ENCODE results near the gene ZPR1. TPM values are rescaled to one million over a fixed set of nuclear protein-coding genes. Genes with fewer than 3 reads are reported as not detected.
A peak's percentile ranks its signal among the peaks of the same experiment; 100 is the strongest.

Gene ZPR1
- total RNA-seq, 1 donor: 29.4 TPM

DNA sequence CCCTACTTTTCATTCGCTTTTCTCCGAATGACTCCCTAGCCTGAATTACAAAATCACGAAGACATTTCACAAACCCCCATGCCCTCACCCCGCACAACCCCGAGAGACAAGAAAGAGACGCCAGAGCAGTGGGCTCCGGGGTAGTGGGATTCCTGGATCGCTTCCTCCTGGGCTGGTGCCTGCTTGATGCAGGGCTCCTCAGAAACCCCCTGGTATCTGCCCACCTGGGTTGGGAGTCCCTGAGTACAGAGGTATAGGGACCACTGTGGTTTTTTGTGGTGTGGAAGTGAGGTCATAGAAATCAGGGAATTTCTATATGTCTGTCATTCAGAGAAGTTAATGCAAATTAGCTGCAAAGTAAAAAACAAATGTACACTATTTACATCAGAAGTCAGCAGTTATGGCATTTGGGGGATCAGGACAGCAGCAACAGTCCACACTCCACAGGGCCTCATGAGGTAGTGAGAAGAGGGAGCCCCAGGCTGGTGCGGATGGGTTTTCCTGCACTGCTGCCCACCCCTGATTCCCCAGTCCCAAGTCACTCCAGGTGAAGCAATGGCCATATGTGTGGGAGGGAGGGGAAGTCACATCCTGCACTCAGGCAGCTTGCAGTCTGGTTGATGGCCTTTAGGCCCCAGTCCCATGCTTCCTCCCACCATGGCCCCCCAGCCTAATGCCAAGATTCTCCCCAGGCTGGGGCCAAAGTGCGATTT is 54.6 kb downstream of the ZPR1 start:
- DNase-seq (ENCODE audit: low read depth): no peak
- H3K4me3 ChIP-seq (ENCODE audit: low read depth, low read length): no peak overlapping the region
- TF ChIP-seq CTCF (IDR thresholded peaks at IDR 0.05; ENCODE audit: insufficient read depth, low read depth, low read length): no peak

DNA sequence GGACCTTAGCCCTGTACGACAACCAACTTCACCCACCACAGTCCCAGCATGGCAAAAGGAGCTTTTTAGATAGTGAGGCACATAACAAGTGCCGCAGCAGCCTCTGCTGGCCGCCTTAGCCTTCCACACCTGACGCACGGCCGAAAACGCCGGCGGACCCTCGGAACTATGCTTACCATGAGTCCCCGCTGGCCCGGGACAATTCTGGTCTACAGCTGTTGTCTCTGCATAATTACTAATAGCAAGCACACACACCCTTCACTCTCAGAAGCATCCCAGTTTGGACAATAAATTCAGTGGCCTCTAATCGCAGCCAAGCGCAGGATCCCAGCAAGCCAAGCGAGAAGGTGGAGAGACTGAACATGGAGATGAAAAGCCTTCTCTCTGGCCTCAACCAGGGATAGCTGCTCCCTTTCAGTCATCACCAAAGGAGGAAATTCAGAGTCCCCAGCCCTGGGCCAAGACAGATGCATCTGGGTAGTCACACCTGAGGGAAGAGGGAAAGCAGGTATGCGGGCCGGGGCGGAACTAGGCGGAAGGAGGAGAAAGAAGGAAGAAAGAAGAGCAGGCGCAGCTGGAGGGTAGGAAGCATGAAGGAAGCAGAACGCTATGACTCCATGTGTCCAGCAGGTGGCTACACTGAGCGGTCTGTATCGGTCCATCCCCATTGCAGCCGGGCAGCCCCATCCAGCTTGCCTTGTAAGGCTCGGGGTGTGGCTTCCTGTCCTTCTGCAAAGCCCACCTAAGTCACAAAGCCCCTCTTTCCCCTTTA is 55.4 kb downstream of the ZPR1 start:
- peak; percentile 62 for DNase-seq (ENCODE audit: low read depth)
- peak; percentile 95 for TF ChIP-seq CTCF (IDR thresholded peaks at IDR 0.05; ENCODE audit: insufficient read depth, low read depth, low read length)
- no peak overlapping the region for H3K4me3 ChIP-seq (ENCODE audit: low read depth, low read length)

DNA sequence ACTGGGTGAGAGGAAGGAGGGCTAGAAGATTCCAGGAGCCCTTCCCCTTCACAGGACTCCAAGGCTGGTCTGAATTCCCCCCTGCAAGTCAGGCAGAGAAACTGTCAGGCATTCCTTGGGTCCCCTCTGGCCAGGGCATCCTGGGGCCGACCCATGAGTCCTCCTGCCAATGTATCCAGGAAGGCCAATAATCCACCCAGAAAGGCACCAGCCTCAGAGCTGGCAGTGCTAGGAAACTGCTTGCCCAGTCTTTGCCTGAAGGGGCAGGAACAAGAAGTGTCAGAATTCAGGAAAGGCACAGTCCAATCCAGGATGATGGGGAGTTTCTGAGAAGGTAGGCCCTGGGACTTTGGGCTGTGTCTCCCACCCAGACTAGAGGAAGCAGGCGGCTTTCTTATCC is 56.0 kb downstream of the ZPR1 start:
- no peak for DNase-seq (ENCODE audit: low read depth)
- no peak for TF ChIP-seq CTCF (IDR thresholded peaks at IDR 0.05; ENCODE audit: insufficient read depth, low read depth, low read length)
- no peak overlapping the region for H3K4me3 ChIP-seq (ENCODE audit: low read depth, low read length)

DNA sequence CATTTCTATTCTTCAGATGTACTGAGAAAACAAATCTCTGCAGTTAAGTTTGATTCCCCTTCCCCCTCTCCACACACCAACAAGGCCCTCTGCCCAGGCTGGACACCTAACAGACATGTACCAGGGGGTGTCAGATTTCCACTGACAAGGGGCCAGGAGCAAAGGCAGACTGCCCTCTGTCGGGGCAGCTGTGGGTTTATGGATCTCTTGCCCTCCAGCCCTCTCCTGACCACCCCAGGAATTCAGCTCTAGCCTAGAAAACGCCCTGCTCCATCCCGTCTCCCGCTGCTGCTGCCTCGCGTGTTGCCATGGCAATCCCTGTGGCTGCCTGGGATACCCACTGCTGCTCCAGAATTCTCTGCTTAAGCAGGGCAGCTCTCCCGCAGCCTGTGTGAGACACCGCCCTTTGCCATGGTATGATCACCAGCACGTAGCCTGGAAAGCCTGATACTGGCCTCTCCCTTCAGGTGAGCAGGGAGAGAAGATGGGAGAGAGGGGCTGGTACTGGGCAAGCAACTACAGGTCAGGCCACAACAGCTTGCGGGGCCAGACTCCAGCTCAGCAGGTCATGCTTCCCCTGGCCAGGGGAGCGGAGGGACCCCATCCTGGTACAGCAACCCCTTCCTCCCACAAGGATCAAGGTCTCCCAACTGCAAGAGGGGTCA is 56.6 kb downstream of the ZPR1 start:
- TF ChIP-seq CTCF (IDR thresholded peaks at IDR 0.05; ENCODE audit: insufficient read depth, low read depth, low read length): no peak
- H3K4me3 ChIP-seq (ENCODE audit: low read depth, low read length): no peak overlapping the region
- DNase-seq (ENCODE audit: low read depth): peak; percentile 1

GRCh38 chr11:116730601-116731000 is 57.2 kb downstream of the ZPR1 start:
- DNase-seq (ENCODE audit: low read depth): no peak
- no peak for TF ChIP-seq CTCF (IDR thresholded peaks at IDR 0.05; ENCODE audit: insufficient read depth, low read depth, low read length)
- no peak overlapping the region for H3K4me3 ChIP-seq (ENCODE audit: low read depth, low read length)

GRCh38 chr11:116730241-116730561 is 57.6 kb downstream of the ZPR1 start:
- TF ChIP-seq CTCF (IDR thresholded peaks at IDR 0.05; ENCODE audit: insufficient read depth, low read depth, low read length): no peak
- H3K4me3 ChIP-seq (ENCODE audit: low read depth, low read length): no peak overlapping the region
- DNase-seq (ENCODE audit: low read depth): no peak
